Smooth muscle cell (in vitro differentiated cells): ENCODE measurements around the gene RRAS2. TPM values are rescaled to one million over a fixed set of nuclear protein-coding genes. Genes with fewer than 3 reads are reported as not detected.

Experiments used
- DNase-seq: peaks from one replicate; lab custom pipeline; 2025; ENCODE audit not compliant: unreplicated experiment; lab: John Stamatoyannopoulos, UW
- H2AFZ ChIP-seq: fragments of 200-600 bp; sonication (generic); 2 replicates; pipeline ENCODE4 v1.6.0; 2016; ENCODE audit warnings: antibody characterized with exemption, low read depth, mild to moderate bottlenecking
- H3F3A ChIP-seq: fragments of 200-600 bp; sonication (generic); 2 replicates; pipeline ENCODE4 v1.6.0; 2017; ENCODE audit warnings: antibody characterized with exemption, low read depth
- H3K27ac ChIP-seq: fragments of 200-600 bp; sonication (generic); 2 replicates; pipeline ENCODE4 v1.5.1; 2016; ENCODE audit warnings: low read depth, mild to moderate bottlenecking
- H3K27me3 ChIP-seq: fragments of 200-600 bp; sonication (generic); 2 replicates; pipeline ENCODE4 v1.6.1; 2016; ENCODE audit warnings: low read depth, mild to moderate bottlenecking
- H3K36me3 ChIP-seq: fragments of 200-600 bp; sonication (generic); 2 replicates; pipeline ENCODE4 v1.5.1; 2016; ENCODE audit warnings: low read depth
- H3K4me1 ChIP-seq: fragments of 200-600 bp; sonication (generic); 2 replicates; pipeline ENCODE4 v1.5.1; 2016; ENCODE audit warnings: low read depth
- H3K4me2 ChIP-seq: fragments of 200-600 bp; sonication (generic); 2 replicates; pipeline ENCODE4 v1.6.0; 2016; ENCODE audit warnings: mild to moderate bottlenecking
- H3K4me3 ChIP-seq: fragments of 200-600 bp; sonication (generic); 2 replicates; pipeline ENCODE4 v1.5.1; 2016; ENCODE audit warnings: mild to moderate bottlenecking
- H3K79me2 ChIP-seq: fragments of 200-600 bp; sonication (generic); 2 replicates; pipeline ENCODE4 v1.6.0; 2016; ENCODE audit warnings: low read depth, mild to moderate bottlenecking
- H3K9ac ChIP-seq: fragments of 200-600 bp; sonication (generic); 2 replicates; pipeline ENCODE4 v1.6.0; 2016; ENCODE audit warnings: low read depth
- H3K9me3 ChIP-seq: fragments of 200-600 bp; sonication (generic); replicated peaks from 2 replicates; pipeline ENCODE4 v1.5.1; 2016; ENCODE audit warnings: low read depth
- H4K20me1 ChIP-seq: fragments of 200-600 bp; sonication (generic); 2 replicates; pipeline ENCODE4 v1.6.0; 2016; ENCODE audit warnings: low read depth
- CTCF ChIP-seq: fragments of 200-600 bp; sonication (generic); IDR thresholded peaks from 2 replicates; pipeline ENCODE4 v1.5.1; 2017; ENCODE audit warnings: borderline replicate concordance, mild to moderate bottlenecking, antibody characterized with exemption; ENCODE audit not compliant: insufficient read depth, poor library complexity, severe bottlenecking
- whole genome bisulfite sequencing: methylation state at CpG from one replicate; pipeline ENCODE4 v1.1.7; 2016; ENCODE audit warnings: low lambda C conversion rate; 5-methylcytosine and 5-hydroxymethylcytosine counted together
- polyA plus RNA-seq: library from polyadenylated mRNA; unstranded; fragments of >200 nt; fragmentation: Nextera tagmentation; extraction: Ambion mirVana; gene quantifications from 2 replicates; pipeline ENCODE4 v1.2.1, GENCODE V29; 2016
- total RNA-seq: library from RNA; depleted of rRNA; stranded (reverse); fragments of >200 nt; gene quantifications from 2 replicates; pipeline ENCODE4 v1.2.3, GENCODE V29; 2014

Gene RRAS2
- total and polyA plus RNA-seq, 2 experiments from 2014 or later: 27.3 to 53.6 TPM

GRCh38 chr11:14340721-14341120, 18.3 kb downstream of the RRAS2 start:
- no peak overlapping the region for H2AFZ ChIP-seq
- 60% methylated on average over 2 of the region's 2 CpGs for WGBS
- no peak for DNase-seq
- H3K4me1 ChIP-seq: peaks cover 11% of the 10 kb centered on the region
- peaks cover 31% of the 10 kb centered on the region for H4K20me1 ChIP-seq
- H3K4me3 ChIP-seq: no peak overlapping the region
- H3K9ac ChIP-seq: no peak overlapping the region
- no peaks in the 10 kb centered on the region for H3K27me3 ChIP-seq
- no peak overlapping the region for H3K27ac ChIP-seq
- H3K36me3 ChIP-seq: no peaks in the 10 kb centered on the region
- H3F3A ChIP-seq: no peaks in the 10 kb centered on the region
- peaks cover 93% of the 10 kb centered on the region for H3K79me2 ChIP-seq
- TF ChIP-seq CTCF: no peak
- no peaks in the 10 kb centered on the region for H3K9me3 ChIP-seq
- no peak overlapping the region for H3K4me2 ChIP-seq

- H3K79me2 ChIP-seq: peaks cover 95% of the 10 kb centered on the region
- H3K27me3 ChIP-seq: no peaks in the 10 kb centered on the region
- H3K9me3 ChIP-seq: no peaks in the 10 kb centered on the region
- no peaks in the 10 kb centered on the region for H3F3A ChIP-seq
- no peak for TF ChIP-seq CTCF
- no peak overlapping the region for H3K4me2 ChIP-seq
- no peak overlapping the region for H3K4me3 ChIP-seq
- H3K4me1 ChIP-seq: peaks cover 11% of the 10 kb centered on the region
- no peak overlapping the region for H3K9ac ChIP-seq
- peaks cover 44% of the 10 kb centered on the region for H4K20me1 ChIP-seq
- WGBS: 83% methylated on average over 1 of the region's 1 CpG
- H3K36me3 ChIP-seq: no peaks in the 10 kb centered on the region
- H2AFZ ChIP-seq: no peak overlapping the region
- DNase-seq: no peak
- no peak overlapping the region for H3K27ac ChIP-seq
Measured at GRCh38 chr11:14339356-14339755, 19.6 kb downstream of the RRAS2 start.

GRCh38 chr11:14336507-14337503, 22.2 kb downstream of the RRAS2 start:
- no peaks in the 10 kb centered on the region for H3F3A ChIP-seq
- no peaks in the 10 kb centered on the region for H3K27me3 ChIP-seq
- no peak overlapping the region for H2AFZ ChIP-seq
- peaks cover 42% of the 10 kb centered on the region for H4K20me1 ChIP-seq
- peaks cover 95% of the 10 kb centered on the region for H3K79me2 ChIP-seq
- peak overlapping the region; percentile 85 for H3K27ac ChIP-seq
- H3K4me2 ChIP-seq: peak overlapping the region; percentile 25
- WGBS: 25% methylated on average over 2 of the region's 2 CpGs
- no peak overlapping the region for H3K4me3 ChIP-seq
- H3K4me1 ChIP-seq: peaks cover 11% of the 10 kb centered on the region
- peak overlapping the region; percentile 46 for H3K9ac ChIP-seq
- TF ChIP-seq CTCF: no peak
- H3K9me3 ChIP-seq: no peaks in the 10 kb centered on the region
- H3K36me3 ChIP-seq: no peaks in the 10 kb centered on the region
- no peak for DNase-seq
